Measurements from ENCODE around the gene STON2. TPM values are rescaled to one million over a fixed set of nuclear protein-coding genes. Genes with fewer than 3 reads are reported as not detected.

Gene STON2
- total and polyA plus RNA-seq, 2 of the 13 experiments (the other 11 are each of a cell fraction or from before 2014, with no cell fraction given): 2.1 to 11.0 TPM

- no peak for TF ChIP-seq ZNF775 (CRISPR knock-in tag; IDR thresholded peaks at IDR 0.05; ENCODE audit: borderline replicate concordance)
- TF ChIP-seq TCF7 (IDR thresholded peaks at IDR 0.05; ENCODE audit: low read depth): peak; percentile 73
- peak; percentile 60; the same call in 1 of the 2 replicates for TF ChIP-seq SIX1 (CRISPR knock-in tag; IDR thresholded peaks at IDR 0.05; ENCODE audit: borderline replicate concordance)
- no peak for TF ChIP-seq ZNF101 (CRISPR knock-in tag; IDR thresholded peaks at IDR 0.05; ENCODE audit: borderline replicate concordance, low read depth)
- TF ChIP-seq ZNF567 (CRISPR knock-in tag; IDR thresholded peaks at IDR 0.05; ENCODE audit: borderline replicate concordance): no peak
- TF ChIP-seq THRA (CRISPR knock-in tag; IDR thresholded peaks at IDR 0.05; ENCODE audit: borderline replicate concordance): peak; percentile 35; the same call in 1 of the 2 replicates
- peak; percentile 79 for TF ChIP-seq ATF1 (CRISPR knock-in tag; IDR thresholded peaks at IDR 0.05)
- TF ChIP-seq MBD4 (IDR thresholded peaks at IDR 0.05; ENCODE audit: borderline replicate concordance, low read length): no peak
- peak; percentile 43; the same call in 1 of the 2 replicates for TF ChIP-seq TFDP1 (CRISPR knock-in tag; IDR thresholded peaks at IDR 0.05; ENCODE audit: borderline replicate concordance)
- peak; percentile 75 for TF ChIP-seq MAFG (CRISPR knock-in tag; IDR thresholded peaks at IDR 0.05)
- no peak; the same call in 1 of the 2 replicates for TF ChIP-seq ZSCAN5A (CRISPR knock-in tag; IDR thresholded peaks at IDR 0.05; ENCODE audit: borderline replicate concordance)
- peak; percentile 50; the same call in 1 of the 2 replicates for TF ChIP-seq ZNF205 (CRISPR knock-in tag; IDR thresholded peaks at IDR 0.05)
- TF ChIP-seq RFXAP (CRISPR knock-in tag; IDR thresholded peaks at IDR 0.05; ENCODE audit: borderline replicate concordance): no peak; the same call in none of the 2 replicates
- no peak for TF ChIP-seq TP53 (CRISPR knock-in tag; conservative IDR thresholded peaks at IDR 0.05)
- TF ChIP-seq MZF1 (CRISPR knock-in tag; IDR thresholded peaks at IDR 0.05; ENCODE audit: borderline replicate concordance): 0 out of 2 replicates have a peak, but pooled peaks have one; percentile 42
- peak; percentile 67; the same call in 1 of the 2 replicates for TF ChIP-seq ZBTB7B (CRISPR knock-in tag; IDR thresholded peaks at IDR 0.05)
- TF ChIP-seq NFKBIZ (CRISPR knock-in tag; IDR thresholded peaks at IDR 0.05): peak; percentile 77
- peak; percentile 92; the same call in 1 of the 2 replicates for TF ChIP-seq EHMT2 (IDR thresholded peaks at IDR 0.05; ENCODE audit: borderline replicate concordance, low read depth, low read length)
These were observed 96.7 kb downstream of the STON2 start (continued) for GRCh38 chr14:81303258-81303935.
